H1 (cell line): ENCODE measurements around the gene PCTP. TPM values are rescaled to one million over a fixed set of nuclear protein-coding genes. Genes with fewer than 3 reads are reported as not detected.

Experiments
- BACH1 ChIP-seq: IDR thresholded peaks from 2 replicates; pipeline ENCODE4 v1.6.1; 2012; ENCODE audit warnings: low read length, improper control_type of control experiment
- CEBPB ChIP-seq: IDR thresholded peaks from 2 replicates; pipeline ENCODE4 v1.6.1; 2012; ENCODE audit warnings: low read depth, low read length
- CHD7 ChIP-seq: fragments of 300-600 bp; sonication (generic); IDR thresholded peaks from 2 replicates; pipeline ENCODE4 v1.7.1; 2012; ENCODE audit warnings: low read length, moderate library complexity, mild to moderate bottlenecking, inconsistent platforms; ENCODE audit not compliant: insufficient replicate concordance
- polyA plus RNA-seq, 7 experiments: library from polyadenylated mRNA; depleted of rRNA in 3 of 7; stranded (reverse) in 5 of 7; unstranded in 2 of 7; fragments of >200 nt in 5 of 7; fragments of 200-250 nt in 2 of 7; gene quantifications; 1 replicate in 5 of 7; 2 replicates in 1 of 7; 4 replicates in 1 of 7; pipeline versions ENCODE4 v1.2.1 to v1.2.3, GENCODE V29; 2011 to 2013; ENCODE audit warnings: missing spikeins in 2 of 7, mixed read lengths in 2 of 7
- total RNA-seq: library from RNA; stranded (reverse); fragmentation: NEBNext Ultra II Directional; extraction: Animal tissue kit (Norgen Biotek cat#: 25700); gene quantifications from 2 replicates; pipeline ENCODE4 v1.2.1, GENCODE V29; 2021

Gene PCTP
- total and polyA plus RNA-seq, 2 of the 8 experiments (the other 6 are each of a cell fraction or from before 2014, with no cell fraction given): 14.1 to 14.6 TPM

GRCh38 chr17:55785181-55785580, 34.3 kb downstream of the PCTP start (continued):
- TF ChIP-seq CHD7: no peak
- no peak for TF ChIP-seq BACH1
- no peak for TF ChIP-seq CEBPB
- TF ChIP-seq, all 59 proteins: peak for 0
